ENCODE results near the gene BBIP1. TPM values are rescaled to one million over a fixed set of nuclear protein-coding genes. Genes with fewer than 3 reads are reported as not detected.

The BBIP1 gene
- total RNA-seq, 1 experiment from 2014 or later = 32.9 TPM

DNA sequence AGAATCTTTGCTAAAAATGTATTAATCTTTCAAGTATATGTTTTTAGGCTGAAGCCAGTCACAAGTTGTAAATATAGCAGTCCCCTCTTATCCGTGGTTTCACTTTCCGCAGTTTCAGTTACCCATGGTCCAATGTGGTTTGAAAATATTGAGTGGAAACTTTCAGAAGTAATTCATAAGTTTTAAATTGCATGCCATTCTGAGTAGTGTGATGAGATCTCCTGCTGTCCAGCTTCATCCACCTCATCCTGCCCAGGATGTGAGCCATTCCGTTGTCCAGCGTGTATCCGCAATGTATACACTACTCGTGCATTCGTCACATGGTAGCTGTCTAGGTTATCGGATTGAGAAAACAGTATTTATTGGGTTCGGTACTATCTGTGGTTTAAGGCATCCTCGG lies 35.1 kb downstream of the BBIP1 start:
- H3K9me3 ChIP-seq (ENCODE audit: low read depth, low read length, poor library complexity, severe bottlenecking) = no peaks in the 10 kb centered on the region
- POLR2A ChIA-PET (ENCODE audit: low non-redundant PET) = no interaction called here
- CTCF ChIA-PET = no interaction called here
- TF ChIP-seq, protein P1, sequence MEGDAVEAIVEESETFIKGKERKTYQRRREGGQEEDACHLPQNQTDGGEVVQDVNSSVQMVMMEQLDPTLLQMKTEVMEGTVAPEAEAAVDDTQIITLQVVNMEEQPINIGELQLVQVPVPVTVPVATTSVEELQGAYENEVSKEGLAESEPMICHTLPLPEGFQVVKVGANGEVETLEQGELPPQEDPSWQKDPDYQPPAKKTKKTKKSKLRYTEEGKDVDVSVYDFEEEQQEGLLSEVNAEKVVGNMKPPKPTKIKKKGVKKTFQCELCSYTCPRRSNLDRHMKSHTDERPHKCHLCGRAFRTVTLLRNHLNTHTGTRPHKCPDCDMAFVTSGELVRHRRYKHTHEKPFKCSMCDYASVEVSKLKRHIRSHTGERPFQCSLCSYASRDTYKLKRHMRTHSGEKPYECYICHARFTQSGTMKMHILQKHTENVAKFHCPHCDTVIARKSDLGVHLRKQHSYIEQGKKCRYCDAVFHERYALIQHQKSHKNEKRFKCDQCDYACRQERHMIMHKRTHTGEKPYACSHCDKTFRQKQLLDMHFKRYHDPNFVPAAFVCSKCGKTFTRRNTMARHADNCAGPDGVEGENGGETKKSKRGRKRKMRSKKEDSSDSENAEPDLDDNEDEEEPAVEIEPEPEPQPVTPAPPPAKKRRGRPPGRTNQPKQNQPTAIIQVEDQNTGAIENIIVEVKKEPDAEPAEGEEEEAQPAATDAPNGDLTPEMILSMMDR (conservative IDR thresholded peaks at IDR 0.05; ENCODE audit: low read depth, low read length) = no peak
- H3K4me3 ChIP-seq (ENCODE audit: low read depth, low read length, poor library complexity, severe bottlenecking) = no peak overlapping the region
- no peak overlapping the region for H3K27ac ChIP-seq (ENCODE audit: low read depth, low read length, poor library complexity, severe bottlenecking)
- intact Hi-C loops (cut with micrococcal nuclease; ENCODE audit: unreplicated experiment) = no loop called here
- no TSS peak for BruUV-seq (replicated peaks)
- no peaks in the 10 kb centered on the region for H3K27me3 ChIP-seq (replicated peaks; ENCODE audit: insufficient read depth, low read depth, low read length, poor library complexity)
- peaks cover 4% of the 10 kb centered on the region for H3K36me3 ChIP-seq (ENCODE audit: insufficient read depth, low read length, poor library complexity, severe bottlenecking)
- no peaks in the 10 kb centered on the region for H3K4me1 ChIP-seq (ENCODE audit: insufficient read depth, low read length, poor library complexity, severe bottlenecking)
- DNase-seq (ENCODE audit: low spot score) = no peak

- CTCF ChIA-PET = no interaction called here
- peaks cover 4% of the 10 kb centered on the region for H3K36me3 ChIP-seq (ENCODE audit: insufficient read depth, low read length, poor library complexity, severe bottlenecking)
- no peak overlapping the region for H3K4me3 ChIP-seq (ENCODE audit: low read depth, low read length, poor library complexity, severe bottlenecking)
- no TSS peak for BruUV-seq (replicated peaks)
- H3K27me3 ChIP-seq (replicated peaks; ENCODE audit: insufficient read depth, low read depth, low read length, poor library complexity) = no peaks in the 10 kb centered on the region
- POLR2A ChIA-PET (ENCODE audit: low non-redundant PET) = interaction anchor here (0.6 kb wide), 2 partner anchors 14 to 47 kb away, joined by 3 to 6 read pairs; no protein-coding TSS in a partner anchor
- no peaks in the 10 kb centered on the region for H3K4me1 ChIP-seq (ENCODE audit: insufficient read depth, low read length, poor library complexity, severe bottlenecking)
- no peaks in the 10 kb centered on the region for H3K9me3 ChIP-seq (ENCODE audit: low read depth, low read length, poor library complexity, severe bottlenecking)
- TF ChIP-seq, protein P1 (conservative IDR thresholded peaks at IDR 0.05; ENCODE audit: low read depth, low read length) = no peak
- no peak for TF ChIP-seq EZH2 (IDR thresholded peaks at IDR 0.05; ENCODE audit: borderline replicate concordance, low read depth, low read length, poor library complexity, severe bottlenecking)
- H3K27ac ChIP-seq (ENCODE audit: low read depth, low read length, poor library complexity, severe bottlenecking) = no peak overlapping the region
- DNase-seq (ENCODE audit: low spot score) = no peak
- intact Hi-C loops (cut with micrococcal nuclease; ENCODE audit: unreplicated experiment) = no loop called here
Measured at GRCh38 chr10:110881905-110882304, 37.1 kb downstream of the BBIP1 start.

- TF ChIP-seq EZH2 (IDR thresholded peaks at IDR 0.05; ENCODE audit: borderline replicate concordance, low read depth, low read length, poor library complexity, severe bottlenecking) = no peak
- TF ChIP-seq, protein P1 (conservative IDR thresholded peaks at IDR 0.05; ENCODE audit: low read depth, low read length) = no peak
Measured at GRCh38 chr10:110881247-110881646, 37.7 kb downstream of the BBIP1 start.

More at GRCh38 chr10:110881247-110881646, 37.7 kb downstream of the BBIP1 start:
- H3K4me3 ChIP-seq (ENCODE audit: low read depth, low read length, poor library complexity, severe bottlenecking) = no peak overlapping the region
- intact Hi-C loops (cut with micrococcal nuclease; ENCODE audit: unreplicated experiment) = no loop called here
- POLR2A ChIA-PET (ENCODE audit: low non-redundant PET) = no interaction called here
- no peak for DNase-seq (ENCODE audit: low spot score)
- no peaks in the 10 kb centered on the region for H3K27me3 ChIP-seq (replicated peaks; ENCODE audit: insufficient read depth, low read depth, low read length, poor library complexity)
- H3K36me3 ChIP-seq (ENCODE audit: insufficient read depth, low read length, poor library complexity, severe bottlenecking) = peaks cover 4% of the 10 kb centered on the region
- H3K27ac ChIP-seq (ENCODE audit: low read depth, low read length, poor library complexity, severe bottlenecking) = no peak overlapping the region
- H3K4me1 ChIP-seq (ENCODE audit: insufficient read depth, low read length, poor library complexity, severe bottlenecking) = no peaks in the 10 kb centered on the region
- BruUV-seq (replicated peaks) = no TSS peak
- no peaks in the 10 kb centered on the region for H3K9me3 ChIP-seq (ENCODE audit: low read depth, low read length, poor library complexity, severe bottlenecking)
- CTCF ChIA-PET = no interaction called here

Data from A673 (cell line).